ENCODE data around the gene THOC3.
"Not testable (repeated sequence)": the region's sequence is repeated elsewhere in the genome, so short reads cannot be mapped to it uniquely, and the experiment has no call there.

The THOC3 gene, protein sequence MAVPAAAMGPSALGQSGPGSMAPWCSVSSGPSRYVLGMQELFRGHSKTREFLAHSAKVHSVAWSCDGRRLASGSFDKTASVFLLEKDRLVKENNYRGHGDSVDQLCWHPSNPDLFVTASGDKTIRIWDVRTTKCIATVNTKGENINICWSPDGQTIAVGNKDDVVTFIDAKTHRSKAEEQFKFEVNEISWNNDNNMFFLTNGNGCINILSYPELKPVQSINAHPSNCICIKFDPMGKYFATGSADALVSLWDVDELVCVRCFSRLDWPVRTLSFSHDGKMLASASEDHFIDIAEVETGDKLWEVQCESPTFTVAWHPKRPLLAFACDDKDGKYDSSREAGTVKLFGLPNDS

DNA sequence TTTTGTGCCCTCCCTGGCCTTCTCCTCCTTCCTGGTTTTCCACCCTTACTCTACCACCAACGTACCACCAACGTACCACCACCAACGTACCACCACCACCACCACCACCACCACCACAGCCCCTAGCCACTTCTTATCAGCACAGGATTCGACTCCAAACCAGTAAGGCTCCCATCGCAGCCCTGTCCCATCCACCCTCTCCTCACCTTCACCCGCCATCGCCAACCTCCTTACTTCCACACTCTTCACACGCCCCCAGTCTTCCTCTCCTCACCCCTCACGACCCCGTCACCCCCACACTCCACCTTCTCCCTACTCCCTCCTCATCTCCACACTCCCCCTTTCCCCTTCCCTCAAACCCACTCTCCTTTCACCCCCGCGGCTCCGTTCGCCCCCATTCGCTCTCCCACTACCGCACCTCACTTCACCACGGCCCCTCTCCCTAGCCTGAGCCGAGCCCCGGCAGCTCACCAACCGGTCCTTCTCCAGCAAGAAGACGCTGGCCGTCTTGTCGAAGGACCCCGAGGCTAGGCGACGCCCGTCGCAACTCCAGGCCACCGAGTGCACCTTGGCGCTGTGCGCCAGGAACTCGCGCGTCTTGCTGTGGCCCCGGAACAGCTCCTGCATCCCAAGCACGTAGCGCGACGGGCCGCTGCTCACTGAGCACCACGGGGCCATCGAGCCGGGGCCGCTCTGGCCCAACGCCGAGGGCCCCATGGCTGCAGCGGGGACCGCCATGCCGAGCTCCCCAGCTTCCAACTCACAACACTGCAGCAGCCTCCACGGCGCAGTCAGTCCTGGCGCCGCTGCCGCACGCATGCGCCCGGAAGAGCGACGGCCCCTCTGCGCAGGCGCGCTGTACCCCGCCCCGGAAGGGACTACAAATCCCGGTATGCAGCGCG, at the start of gene THOC3:
THOC3 (minus strand) TSS at position 845 of the 902 bp plus-strand sequence; CDS start at position 738, 107 bp downstream.
- peak; percentile 46 for TF ChIP-seq POLR2A (IDR thresholded peaks at IDR 0.05; ENCODE audit: low read length)
- DNase-seq = not testable (repeated sequence)

DNA sequence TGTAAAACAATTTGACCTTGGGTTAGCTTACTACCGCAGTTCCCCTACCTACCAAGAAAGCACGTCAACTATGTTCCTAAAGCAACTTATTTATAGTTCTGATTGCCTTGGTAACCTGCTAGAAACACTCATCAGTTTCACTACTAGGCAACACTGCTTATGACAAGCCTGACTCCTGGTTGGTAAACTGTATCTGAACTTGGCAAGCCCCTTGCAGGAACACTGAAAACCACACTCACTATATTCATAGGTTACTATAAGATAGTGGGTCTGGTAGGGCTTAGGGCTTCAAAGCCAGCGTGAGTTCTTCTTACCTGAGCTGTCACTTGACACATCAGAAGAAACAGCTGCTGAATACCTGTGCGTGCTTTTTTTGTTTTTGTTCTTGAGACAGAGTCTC, 49.2 kb upstream of the THOC3 start:
- DNase-seq = not testable (repeated sequence)

DNA sequence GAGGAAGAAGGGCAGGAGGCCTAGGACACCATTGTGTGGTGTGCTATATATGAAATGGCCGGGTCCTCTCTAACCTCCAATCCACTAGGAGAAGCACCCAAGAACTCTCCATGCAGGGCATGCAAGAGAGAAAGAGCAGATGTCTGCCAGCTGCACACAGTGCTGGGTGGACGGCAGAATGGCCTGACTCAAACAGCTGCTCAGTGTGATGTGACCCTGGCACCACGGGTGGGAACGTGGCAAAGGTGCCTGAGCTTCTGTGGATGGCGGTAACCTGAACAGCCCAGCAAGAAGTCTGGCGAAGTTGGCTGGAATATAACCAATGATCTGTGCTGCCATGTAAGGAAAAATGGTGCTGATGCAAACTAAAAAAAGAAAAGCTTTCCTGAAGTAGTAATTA, 46.2 kb upstream of the THOC3 start:
- DNase-seq = not testable (repeated sequence)

DNA sequence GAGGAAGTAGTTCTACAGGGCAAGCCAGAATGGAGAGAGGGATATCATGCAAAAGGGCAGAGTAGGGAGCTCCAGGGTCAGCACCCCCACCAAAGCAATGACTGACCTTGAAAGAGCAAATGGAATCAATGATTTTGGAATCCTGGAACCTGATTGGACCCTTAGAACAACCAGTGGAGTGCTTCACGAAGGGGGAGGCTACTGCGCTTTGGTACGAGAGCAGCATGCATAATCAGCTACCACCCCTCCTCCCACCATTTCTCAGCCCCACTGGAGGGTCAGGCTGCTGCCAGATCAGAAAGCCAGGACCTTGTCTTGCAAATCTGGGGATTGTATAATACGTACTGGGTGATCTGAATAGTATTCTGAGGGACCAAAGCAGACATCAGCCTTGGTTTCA, 43.0 kb upstream of the THOC3 start:
- not testable (repeated sequence) for DNase-seq

DNA sequence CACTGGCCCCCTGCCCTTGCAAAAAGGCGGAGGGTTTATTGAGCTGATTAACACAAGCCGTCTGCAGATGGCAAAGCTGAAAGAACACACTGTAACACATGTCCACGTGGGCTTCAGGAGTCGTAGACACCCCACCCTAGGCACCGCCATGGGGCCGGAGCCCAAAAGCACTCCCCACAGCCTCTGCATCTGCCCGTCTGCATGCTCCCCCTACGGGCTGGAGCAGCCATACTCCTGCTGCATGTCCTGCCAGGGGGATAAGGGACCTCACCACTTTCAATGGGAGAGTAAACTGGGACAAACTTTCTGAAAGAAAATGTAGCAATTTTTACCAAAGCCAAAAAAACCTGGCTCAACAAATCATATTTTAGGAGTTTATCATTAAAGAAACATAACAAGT, 42.1 kb upstream of the THOC3 start:
- DNase-seq = not testable (repeated sequence)

DNA sequence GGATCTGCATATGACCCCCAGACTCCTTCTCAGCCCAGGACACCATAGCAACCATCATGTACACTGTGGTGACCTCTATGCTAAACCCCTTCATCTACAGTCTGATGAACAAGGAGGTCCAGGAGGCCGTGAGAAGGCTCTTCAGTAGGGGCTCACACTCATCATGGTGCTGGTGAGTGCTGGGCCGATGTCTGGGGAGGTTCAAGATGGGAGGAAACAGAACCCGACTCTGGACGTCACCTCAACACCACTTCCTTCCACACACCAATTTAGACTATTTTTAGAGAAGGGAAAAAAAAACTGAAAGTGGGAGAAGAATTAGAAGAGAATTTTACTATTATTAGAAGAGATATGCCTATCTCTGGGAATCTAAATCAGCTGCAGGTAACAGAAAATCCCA, 39.1 kb upstream of the THOC3 start:
- not testable (repeated sequence) for DNase-seq

DNA sequence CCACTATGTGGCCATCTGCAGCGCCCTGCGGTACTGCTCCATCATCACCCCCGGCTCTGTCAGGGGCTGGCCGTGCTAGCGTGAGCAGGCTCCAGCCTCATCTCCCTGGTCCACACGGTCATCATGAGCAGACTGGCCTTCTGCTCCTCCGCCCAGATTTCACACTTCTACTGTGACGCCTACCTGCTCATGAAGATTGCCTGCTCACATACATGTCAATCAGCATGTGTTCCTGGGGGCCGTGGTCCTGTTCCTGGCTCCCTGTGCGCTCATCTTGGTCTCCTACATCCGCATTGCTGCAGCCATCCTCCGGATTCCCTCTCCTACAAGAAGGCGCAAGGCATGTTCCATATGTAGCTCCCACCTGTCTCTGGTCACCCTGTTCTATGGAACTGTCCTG, 38.7 kb upstream of the THOC3 start:
- not testable (repeated sequence) for DNase-seq

DNA sequence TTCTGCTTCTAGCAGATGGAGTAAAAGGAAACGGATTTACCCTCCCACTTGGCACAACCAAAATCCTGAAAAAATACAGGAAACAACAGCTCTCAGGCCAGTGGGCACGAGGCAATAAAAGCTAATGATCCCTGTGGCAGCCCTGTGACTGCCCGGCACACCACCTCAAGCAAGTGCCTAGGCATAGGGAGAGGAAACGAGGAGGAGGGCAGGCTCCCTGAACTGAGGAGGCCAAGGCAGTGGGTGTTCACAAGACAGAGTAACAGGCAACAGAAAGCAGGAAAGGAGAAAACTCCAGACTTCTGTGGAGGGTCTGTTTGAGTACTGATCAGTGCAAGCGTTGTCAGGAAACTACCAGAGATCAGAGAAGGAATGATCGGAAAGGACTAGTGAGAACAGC, 29.9 kb upstream of the THOC3 start:
- DNase-seq = not testable (repeated sequence)

DNA sequence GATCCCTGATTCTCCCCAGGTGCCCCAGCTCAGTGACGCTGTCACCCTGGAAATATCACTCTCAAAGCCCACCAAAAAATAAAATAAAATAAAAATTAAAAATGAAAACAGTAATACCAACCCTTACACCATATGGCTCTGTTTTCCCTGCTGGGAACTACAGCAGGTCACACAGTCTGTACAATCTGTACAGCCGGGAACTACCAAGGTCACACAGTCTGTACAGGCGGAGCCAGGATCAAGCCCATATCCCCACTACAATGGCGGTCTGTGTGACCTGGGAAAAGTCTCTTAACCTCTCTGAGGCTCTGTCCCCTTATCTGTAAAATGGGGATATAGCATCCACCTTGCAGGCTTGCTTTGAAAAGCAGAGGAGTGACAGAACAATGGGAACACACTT, 29.4 kb upstream of the THOC3 start:
- DNase-seq = not testable (repeated sequence)

DNA sequence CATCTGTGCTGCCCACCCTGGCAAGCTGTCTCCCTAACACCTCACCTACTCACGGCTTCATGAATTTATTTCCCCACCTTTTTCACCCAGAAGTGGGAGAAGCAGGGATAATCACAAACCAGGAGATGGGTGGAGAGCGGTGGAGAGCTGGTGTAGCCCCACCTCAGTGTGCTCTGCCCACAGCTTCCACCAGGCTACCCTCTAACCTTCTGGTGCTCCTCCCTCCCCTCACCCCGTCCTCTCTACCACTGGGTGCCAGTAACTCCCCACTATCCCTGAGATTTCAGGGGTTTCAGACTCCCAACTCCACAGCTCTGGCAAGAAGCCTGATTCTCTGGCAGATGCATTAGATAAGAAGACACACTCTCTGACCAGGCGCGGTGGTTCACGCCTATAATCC, 28.7 kb upstream of the THOC3 start:
- DNase-seq = not testable (repeated sequence)

DNA sequence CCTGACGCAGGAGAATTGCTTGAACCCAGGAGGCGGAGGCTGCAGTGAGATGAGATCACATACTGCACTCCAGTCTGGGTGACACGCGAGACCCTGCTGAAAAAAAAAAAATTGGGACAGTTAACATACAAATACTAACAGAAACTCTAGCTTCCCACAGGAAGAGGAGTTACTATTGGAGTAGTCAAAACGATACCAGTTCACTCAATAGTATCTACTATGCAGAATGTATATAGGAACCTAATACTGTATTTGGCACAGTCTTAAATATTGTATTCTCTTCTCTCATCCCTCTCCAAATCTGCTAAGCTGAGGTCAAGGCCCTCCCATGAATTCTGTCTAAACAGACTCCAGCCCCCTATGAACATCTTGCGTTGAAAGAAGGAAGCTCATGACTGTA, 27.4 kb upstream of the THOC3 start:
- not testable (repeated sequence) for DNase-seq

DNA sequence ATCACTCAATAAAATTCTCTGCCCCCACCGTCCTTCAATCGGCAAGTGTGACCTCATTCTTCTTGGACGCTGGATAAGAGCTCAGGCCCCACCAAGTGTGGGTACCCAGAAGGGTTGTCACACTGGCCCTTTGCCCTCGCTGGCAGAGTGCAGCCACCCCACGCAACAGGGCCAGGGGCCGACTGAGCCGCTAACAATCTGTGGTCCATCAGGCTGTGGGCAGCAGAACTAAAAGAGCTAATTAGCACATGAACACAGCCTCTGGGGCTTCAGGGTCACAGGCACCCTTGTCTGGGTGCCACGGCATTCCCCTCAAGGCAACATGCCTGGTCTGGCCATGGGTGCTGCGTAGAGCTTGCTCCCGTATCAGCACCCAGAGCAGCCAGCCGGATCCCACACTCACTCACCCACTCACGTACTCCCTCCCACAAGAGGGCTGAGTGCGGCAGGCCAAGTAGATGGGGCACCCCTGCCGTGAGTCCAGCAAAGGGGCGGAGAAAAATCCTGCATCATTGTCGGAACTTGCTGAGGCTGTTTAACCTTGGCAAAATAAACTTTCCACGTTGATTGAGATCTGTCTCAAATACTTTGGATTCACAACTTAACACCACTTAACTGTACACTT, 11.4 kb upstream of the THOC3 start:
- DNase-seq = not testable (repeated sequence)

DNA sequence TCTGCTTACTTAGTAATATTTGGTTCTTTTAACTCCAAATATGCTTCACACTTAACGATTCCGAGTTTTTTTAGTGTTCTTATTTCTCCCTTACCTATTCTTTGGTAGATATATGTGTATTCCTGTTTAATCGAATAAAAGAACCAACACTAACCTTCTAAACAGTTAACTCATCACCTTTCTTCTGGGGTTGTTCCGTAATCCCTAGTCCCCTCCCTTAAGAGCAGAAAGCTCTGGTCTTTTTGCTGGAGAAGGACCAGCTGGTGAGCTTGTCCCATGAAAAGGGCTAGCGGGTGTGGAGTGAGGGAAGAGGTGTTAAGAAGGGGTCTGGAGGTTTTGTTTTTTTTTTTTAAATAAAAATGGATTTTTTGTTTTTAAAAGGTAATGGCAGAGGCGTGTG, 266 bp upstream of the THOC3 start:
- DNase-seq = not testable (repeated sequence)

DNA sequence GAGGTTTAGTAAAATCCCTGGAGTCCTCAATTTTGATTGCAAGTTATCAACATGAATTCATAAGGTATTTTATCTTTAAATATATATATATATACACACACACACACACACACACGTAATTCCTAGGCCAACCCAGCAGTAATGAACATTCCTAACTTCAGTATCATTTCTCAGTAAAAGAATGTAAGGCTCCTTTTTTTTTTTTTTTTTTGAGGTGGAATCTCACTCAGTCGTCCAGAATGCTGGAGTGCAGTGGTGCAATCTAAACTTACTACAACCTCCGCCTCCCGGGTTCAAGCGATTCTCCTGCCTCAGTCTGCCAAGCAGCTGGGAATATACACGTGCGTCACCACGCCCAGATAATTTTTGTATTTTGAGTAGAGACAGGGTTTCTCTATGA, 5.8 kb downstream of the THOC3 start:
- DNase-seq = not testable (repeated sequence)

DNA sequence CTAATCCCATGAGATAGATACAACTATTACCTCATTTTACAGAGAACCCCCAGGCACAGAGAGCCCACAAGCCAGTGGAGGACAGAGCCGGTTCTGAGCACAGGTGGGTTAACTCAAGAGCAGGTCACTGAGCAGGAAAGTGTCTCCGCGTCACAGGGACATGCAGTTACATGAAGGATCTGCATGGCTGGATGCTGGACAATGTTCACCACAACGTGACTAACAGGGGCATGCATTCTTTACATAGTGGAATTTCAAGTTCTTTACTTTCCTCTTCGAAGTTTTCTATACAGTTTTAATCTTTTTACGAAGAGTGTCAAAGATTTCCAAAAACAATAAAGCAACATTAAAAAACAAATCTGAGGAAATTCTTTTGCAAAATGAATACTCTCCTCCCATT, 7.9 kb downstream of the THOC3 start:
- DNase-seq = not testable (repeated sequence)

DNA sequence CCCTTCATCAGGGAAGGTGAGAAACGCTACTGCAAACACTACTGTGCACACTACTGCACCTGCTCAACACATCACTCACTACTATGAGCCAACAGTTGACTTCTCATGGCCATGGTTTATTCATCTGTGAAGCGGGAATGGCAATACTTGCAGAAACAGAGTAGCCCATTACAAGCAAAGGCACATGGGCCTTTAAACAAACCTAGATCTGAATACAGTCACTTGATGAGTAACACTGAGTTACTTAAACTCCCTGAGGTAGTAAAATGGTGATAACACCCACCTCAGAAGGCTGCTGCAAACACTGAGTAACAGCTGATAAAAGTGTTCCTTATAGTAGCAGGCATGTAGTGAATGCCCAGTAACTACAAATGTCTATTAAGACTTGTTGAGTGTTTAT, 9.6 kb downstream of the THOC3 start:
- not testable (repeated sequence) for DNase-seq

DNA sequence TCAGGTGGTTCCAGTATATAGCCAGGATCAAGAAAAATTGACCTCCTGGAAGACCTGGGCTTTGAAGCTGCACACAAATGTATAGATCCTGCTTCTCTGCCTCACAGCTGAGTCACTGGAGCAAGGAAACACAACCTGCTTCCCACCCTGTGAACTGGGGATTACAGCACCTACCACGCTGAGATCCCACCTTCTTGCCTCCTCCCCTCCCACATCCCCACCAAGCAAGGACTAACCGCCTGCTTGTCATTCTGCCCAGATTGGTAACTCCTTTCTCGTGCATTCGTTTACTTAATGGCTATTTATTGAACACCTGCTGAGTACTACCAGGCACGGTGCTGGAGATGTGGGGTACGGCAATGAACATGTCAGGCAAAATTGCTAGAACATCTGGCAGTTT, 14.0 kb downstream of the THOC3 start:
- not testable (repeated sequence) for DNase-seq

DNA sequence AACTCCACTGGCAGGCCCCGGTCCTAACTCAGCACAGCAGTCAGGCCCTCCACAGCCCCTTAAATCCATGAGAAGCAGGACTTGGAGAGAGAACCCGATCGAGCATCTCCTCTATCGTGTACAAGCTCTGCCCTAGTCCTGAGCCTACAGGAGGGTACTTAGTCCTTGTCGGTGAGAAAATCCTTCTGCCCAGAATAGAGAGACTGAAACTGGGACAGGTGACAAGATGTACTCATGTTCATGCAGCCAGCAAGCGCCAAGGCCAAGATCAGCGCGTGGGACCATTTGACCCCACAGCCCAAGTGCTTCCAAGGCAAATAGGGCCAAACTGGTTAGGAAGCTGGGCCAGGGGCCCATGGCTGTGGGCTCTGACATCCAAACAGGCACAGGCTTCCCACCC, 15.3 kb downstream of the THOC3 start:
- not testable (repeated sequence) for DNase-seq

DNA sequence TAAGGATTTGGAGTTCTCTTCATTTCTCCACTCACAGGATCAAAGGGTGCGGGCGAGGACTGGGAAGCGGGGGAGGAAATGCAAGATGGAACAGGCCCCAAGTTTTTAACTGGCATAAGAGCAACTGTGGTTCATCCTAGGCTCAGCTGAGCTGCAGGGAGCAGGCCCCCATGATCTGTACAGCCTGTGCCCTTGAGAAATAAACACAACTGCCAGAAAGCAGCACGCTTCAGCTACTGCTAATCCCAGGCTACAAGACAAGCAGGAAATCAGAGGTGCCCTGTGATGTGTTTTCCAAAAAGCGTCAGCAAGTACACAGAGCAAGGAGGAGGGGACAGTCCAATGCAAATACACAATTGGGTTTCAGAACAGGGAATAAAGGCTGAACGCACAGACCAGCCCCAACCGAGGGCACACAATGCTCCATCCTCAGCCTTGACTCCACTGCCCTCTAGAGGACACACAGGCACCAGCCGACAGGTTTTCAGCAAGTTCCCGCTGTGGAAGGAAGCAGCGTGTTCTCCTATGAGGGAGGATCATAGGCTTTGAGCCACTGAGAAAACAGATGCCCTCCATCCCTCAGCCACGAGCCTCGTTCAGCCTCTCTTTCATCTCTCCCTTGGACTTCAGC, 16.7 kb downstream of the THOC3 start:
- not testable (repeated sequence) for DNase-seq

DNA sequence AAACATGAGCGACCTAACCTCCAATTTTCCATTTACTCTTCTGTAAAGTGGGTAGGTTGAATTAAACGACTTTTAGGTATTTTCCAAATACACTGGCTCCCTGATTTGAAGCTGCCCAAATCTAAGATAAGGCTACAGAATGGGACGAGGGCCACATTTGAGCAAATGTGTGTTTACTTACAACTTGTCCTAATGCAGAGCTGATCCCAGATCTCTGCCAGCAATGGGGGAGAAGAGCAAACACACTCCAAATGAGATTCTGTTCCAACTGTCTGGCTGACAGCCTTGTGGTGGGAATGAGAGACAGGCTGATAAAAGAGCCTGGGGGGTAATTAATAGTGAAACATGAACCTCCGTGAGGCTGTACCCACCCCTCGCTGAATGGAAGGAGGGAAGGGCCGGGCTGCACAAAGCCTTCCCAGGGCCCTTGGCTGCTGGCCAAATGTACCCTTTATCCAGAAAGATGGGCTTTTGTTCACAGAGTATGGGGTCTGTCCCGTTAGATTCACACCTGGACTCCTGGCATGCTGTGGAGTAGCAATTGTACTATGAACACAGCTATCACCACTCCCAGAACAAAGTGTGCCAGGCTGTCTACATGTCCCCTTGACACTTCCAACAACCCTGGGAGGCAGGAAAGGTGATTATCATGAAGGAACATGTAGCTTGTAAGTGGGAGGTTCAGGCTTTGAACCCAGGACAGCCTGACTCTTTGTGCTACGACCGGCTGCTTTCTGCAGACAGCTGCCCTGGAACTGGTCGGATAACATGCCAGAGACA, 19.6 kb downstream of the THOC3 start:
- not testable (repeated sequence) for DNase-seq

DNA sequence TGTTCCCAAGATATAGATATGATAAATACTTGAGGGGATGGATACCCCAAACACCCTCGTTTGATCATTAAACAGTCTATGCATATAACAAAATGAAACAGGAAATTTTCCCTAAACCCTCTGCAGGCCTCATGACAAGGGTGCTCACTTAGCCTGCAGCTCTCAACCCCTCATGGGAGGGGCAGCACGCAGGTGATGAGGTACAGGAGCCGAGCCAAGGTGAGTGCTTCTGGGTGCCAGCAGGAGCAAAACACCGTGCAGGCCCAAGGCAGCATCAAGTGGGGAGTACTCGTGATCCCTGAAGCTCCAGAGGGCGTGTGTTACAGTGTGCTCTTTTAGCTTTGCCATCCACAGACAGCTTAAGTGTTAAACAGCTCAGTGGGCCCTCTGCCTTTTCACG, 24.9 kb downstream of the THOC3 start:
- not testable (repeated sequence) for DNase-seq

DNA sequence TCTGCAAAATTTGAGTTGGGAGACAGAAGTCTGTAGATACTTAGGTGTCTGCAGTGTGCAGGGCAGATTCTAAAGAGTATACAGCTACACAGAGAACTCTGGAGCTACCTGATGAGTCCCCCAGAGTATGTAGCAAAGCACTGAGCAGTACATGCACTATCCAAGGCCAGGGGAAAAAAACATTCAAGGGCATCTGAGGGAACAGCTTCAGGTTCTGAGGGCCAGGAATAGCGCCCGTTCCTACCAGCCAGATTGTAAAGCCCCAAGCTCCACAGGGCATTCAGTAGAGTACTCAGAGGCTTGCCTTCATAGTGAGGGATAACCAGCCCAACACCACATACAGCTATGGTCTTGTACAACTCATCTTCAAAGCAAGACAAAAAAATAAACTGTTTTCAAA, 27.5 kb downstream of the THOC3 start:
- not testable (repeated sequence) for DNase-seq

Data from erythroblast (primary cell).